ENCODE measurements around the gene RETREG2.

Gene RETREG2

GRCh38 chr2:219173176-219173575, 4.9 kb upstream of the RETREG2 start:
- no peak for TF ChIP-seq CTCF (IDR thresholded peaks at IDR 0.05; ENCODE audit: low read depth, low read length)
- DNase-seq (ENCODE audit: low read depth, low spot score): no peak
- in situ Hi-C loops (cut with HindIII; ENCODE audit: low sequenced_read_pairs): no loop called here
- no peak overlapping the region for H3K4me3 ChIP-seq (ENCODE audit: low read depth, low read length)

GRCh38 chr2:219174146-219174545, 3.9 kb upstream of the RETREG2 start:
- TF ChIP-seq CTCF (IDR thresholded peaks at IDR 0.05; ENCODE audit: low read depth, low read length): no peak
- DNase-seq (ENCODE audit: low read depth, low spot score): no peak
- H3K4me3 ChIP-seq (ENCODE audit: low read depth, low read length): no peak overlapping the region
- in situ Hi-C loops (cut with HindIII; ENCODE audit: low sequenced_read_pairs): no loop called here

- TF ChIP-seq CTCF (IDR thresholded peaks at IDR 0.05; ENCODE audit: low read depth, low read length): no peak
- H3K4me3 ChIP-seq (ENCODE audit: low read depth, low read length): no peak overlapping the region
- no peak for DNase-seq (ENCODE audit: low read depth, low spot score)
- in situ Hi-C loops (cut with HindIII; ENCODE audit: low sequenced_read_pairs): no loop called here
Observed at GRCh38 chr2:219174801-219175200, 3.3 kb upstream of the RETREG2 start.

- TF ChIP-seq CTCF (IDR thresholded peaks at IDR 0.05; ENCODE audit: low read depth, low read length): no peak
- peak overlapping the region; percentile 75 for H3K4me3 ChIP-seq (ENCODE audit: low read depth, low read length)
- in situ Hi-C loops (cut with HindIII; ENCODE audit: low sequenced_read_pairs): no loop called here
- DNase-seq (ENCODE audit: low read depth, low spot score): no peak
Observed at GRCh38 chr2:219175486-219175885, 2.6 kb upstream of the RETREG2 start.

GRCh38 chr2:219175928-219176817, 1.9 kb upstream of the RETREG2 start:
- peak; percentile 5 for TF ChIP-seq CTCF (IDR thresholded peaks at IDR 0.05; ENCODE audit: low read depth, low read length)
- peak; percentile 41 for DNase-seq (ENCODE audit: low read depth, low spot score)
- in situ Hi-C loops (cut with HindIII; ENCODE audit: low sequenced_read_pairs): no loop called here
- peak overlapping the region; percentile 75 for H3K4me3 ChIP-seq (ENCODE audit: low read depth, low read length)

DNA sequence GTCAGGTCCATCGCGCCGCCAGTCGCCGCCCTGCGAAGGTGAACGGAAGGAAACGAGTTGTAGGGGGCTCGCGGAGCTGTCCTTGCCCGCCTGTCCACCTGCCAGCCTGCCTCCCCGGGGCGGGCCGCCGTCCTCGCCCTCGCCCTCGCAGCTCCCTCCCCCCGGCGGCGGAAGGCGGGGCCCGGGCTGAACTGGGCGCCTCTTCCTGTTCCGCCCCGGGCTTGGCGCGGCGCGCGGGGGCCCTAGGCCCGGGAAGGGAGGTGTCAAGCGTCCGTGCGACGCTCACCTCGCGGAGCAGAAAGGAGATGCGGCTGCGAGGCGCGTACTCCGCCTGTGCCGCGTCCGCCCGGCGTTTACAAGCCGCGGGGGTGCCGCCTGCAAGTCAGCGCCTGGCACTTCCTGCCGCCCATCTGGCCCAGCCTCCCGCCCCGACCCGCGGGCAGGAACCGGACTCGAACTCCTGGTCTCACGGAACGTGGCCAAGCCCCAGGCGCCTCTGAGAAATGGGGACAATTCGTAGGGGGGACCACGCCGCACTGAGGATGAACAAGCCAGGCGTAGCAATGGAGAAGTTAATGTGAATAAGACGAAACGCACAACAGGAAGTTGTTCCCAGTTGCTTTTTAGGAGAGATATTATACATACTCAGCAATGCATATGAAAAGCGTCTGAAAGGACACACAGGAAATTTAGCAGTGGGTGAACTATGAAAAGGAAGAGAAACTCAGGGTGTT, 1.1 kb upstream of the RETREG2 start, which contains the start of gene CNPPD1:
CNPPD1 (minus strand) TSS at position 108 of the 734 bp plus-strand sequence; CDS start at position 11, 97 bp downstream.
- in situ Hi-C loops (cut with HindIII; ENCODE audit: low sequenced_read_pairs): no loop called here
- DNase-seq (ENCODE audit: low read depth, low spot score): peak; percentile 78
- TF ChIP-seq CTCF (IDR thresholded peaks at IDR 0.05; ENCODE audit: low read depth, low read length): no peak

More for the DNA sequence above, 1.1 kb upstream of the RETREG2 start, which contains the start of gene CNPPD1:
- H3K4me3 ChIP-seq (ENCODE audit: low read depth, low read length): peak within 1 kb of the TSS; percentile 75
